Measurements from ENCODE around the gene GKN2. TPM values are rescaled to one million over a fixed set of nuclear protein-coding genes. Genes with fewer than 3 reads are reported as not detected.

Gene GKN2
- total and polyA plus RNA-seq, 2 of the 13 experiments (the other 11 are each of a cell fraction or from before 2014, with no cell fraction given) = not detected

DNA sequence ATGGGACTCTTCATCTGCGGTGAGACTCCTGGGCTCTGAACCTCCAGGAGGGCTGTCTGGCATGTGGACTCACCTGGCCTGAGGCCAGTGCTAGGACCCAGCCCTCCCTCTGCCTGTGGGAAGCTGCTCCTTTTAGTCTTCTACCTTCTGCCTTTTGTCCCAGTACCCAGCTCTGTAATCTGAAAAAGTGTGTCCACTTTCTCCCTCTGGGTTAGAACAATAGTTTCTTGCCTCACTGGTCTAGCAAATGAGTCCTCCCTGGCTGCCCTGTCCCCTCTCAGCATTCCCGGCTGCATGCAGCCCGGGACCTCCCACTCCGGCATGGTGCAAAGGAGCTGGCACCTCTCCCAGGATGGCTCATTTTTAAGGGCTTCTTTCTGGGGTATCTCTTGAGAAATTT lies 25.9 kb downstream of the GKN2 start:
- no peaks in the 10 kb centered on the region for H4K20me1 ChIP-seq (ENCODE audit: insufficient read depth, low read length)
- H3K4me2 ChIP-seq (ENCODE audit: low read depth, low read length) = no peak overlapping the region
- ATAC-seq (no peak), DNase-seq (ENCODE audit: low spot score) (no peak), FAIRE-seq (no peak)
- WGBS (ENCODE audit: low lambda C conversion rate) = 3% methylated on average over 4 of the region's 4 CpGs
- in situ Hi-C loops (cut with HindIII; ENCODE audit: extremely low pct_ligation_motif_present, low pct_unique_long_range_greater_than_20kb) (loop anchor here (10.0 kb wide), 1 partner anchor 462 kb away; the partner anchor contains the start of genes APLF and FBXO48), intact Hi-C loops (cut with micrococcal nuclease; ENCODE audit: unreplicated experiment) (loop anchor here (5.0 kb wide), 1 partner anchor 464 kb away; no protein-coding TSS in a partner anchor)
- H3K4me3 ChIP-seq (replicated peaks in 1 of 3; ENCODE audit: insufficient read depth in 1 of 3, low read depth in 2 of 3, low read length in 3 of 3) = no peak overlapping the region
- H3K36me3 ChIP-seq (replicated peaks in 1 of 2; ENCODE audit: control insufficient read depth in 1 of 2, insufficient read depth in 2 of 2, low read length in 2 of 2) = no peaks in the 10 kb centered on the region
- no peaks in the 10 kb centered on the region for H3K4me1 ChIP-seq (ENCODE audit: insufficient read depth, low read length)
- H3K27me3 ChIP-seq (ENCODE audit: control insufficient read depth in 1 of 2, insufficient read depth in 2 of 2, low read length in 2 of 2) = peaks cover 0 to 35% of the 10 kb centered on the region in 2 experiments; a peak in 4 of 5 replicates
- CTCF ChIA-PET (ENCODE audit: low intra/inter-chr PET ratio, low total read pairs) = no interaction called here
- no peak overlapping the region for H3K27ac ChIP-seq (ENCODE audit: extremely low read length, insufficient read depth, low read length)
- no peak overlapping the region for H3K9ac ChIP-seq (ENCODE audit: insufficient read depth, low read depth, low read length)
- POLR2A ChIA-PET = no interaction called here
- BruUV-seq (replicated peaks) = no TSS peak
- no peaks in the 10 kb centered on the region for H3K79me2 ChIP-seq (ENCODE audit: insufficient read depth, low read length)
- H2AFZ ChIP-seq (ENCODE audit: low read length) = no peak overlapping the region
- H3K9me3 ChIP-seq (ENCODE audit: low read length) = no peaks in the 10 kb centered on the region
- TF ChIP-seq CREM (IDR thresholded peaks at IDR 0.05) (no peak), CREM (CRISPR knock-in tag; IDR thresholded peaks at IDR 0.05) (no peak), HDAC1 (CRISPR knock-in tag; IDR thresholded peaks at IDR 0.05) (no peak), PHF21A (CRISPR knock-in tag; IDR thresholded peaks at IDR 0.05) (no peak), MAFG (CRISPR knock-in tag; IDR thresholded peaks at IDR 0.05) (no peak), LCORL (IDR thresholded peaks at IDR 0.05) (no peak), LCORL (CRISPR knock-in tag; IDR thresholded peaks at IDR 0.05) (no peak), ZNF431 (CRISPR knock-in tag; IDR thresholded peaks at IDR 0.05; ENCODE audit: borderline replicate concordance, low read depth) (no peak), NFKB2 (CRISPR knock-in tag; IDR thresholded peaks at IDR 0.05; ENCODE audit: borderline replicate concordance) (no peak), ZNF589 (CRISPR knock-in tag; conservative IDR thresholded peaks at IDR 0.05) (no peak), GTF2F1 (IDR thresholded peaks at IDR 0.05; ENCODE audit: low read length) (no peak), ETV5 (CRISPR knock-in tag; IDR thresholded peaks at IDR 0.05; ENCODE audit: borderline replicate concordance) (no peak), ZNF180 (CRISPR knock-in tag; IDR thresholded peaks at IDR 0.05; ENCODE audit: borderline replicate concordance, low read depth) (no peak)
- TF ChIP-seq, protein P1, sequence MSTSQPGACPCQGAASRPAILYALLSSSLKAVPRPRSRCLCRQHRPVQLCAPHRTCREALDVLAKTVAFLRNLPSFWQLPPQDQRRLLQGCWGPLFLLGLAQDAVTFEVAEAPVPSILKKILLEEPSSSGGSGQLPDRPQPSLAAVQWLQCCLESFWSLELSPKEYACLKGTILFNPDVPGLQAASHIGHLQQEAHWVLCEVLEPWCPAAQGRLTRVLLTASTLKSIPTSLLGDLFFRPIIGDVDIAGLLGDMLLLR (CRISPR knock-in tag; IDR thresholded peaks at IDR 0.05) = no peak
- TF ChIP-seq, protein P2, sequence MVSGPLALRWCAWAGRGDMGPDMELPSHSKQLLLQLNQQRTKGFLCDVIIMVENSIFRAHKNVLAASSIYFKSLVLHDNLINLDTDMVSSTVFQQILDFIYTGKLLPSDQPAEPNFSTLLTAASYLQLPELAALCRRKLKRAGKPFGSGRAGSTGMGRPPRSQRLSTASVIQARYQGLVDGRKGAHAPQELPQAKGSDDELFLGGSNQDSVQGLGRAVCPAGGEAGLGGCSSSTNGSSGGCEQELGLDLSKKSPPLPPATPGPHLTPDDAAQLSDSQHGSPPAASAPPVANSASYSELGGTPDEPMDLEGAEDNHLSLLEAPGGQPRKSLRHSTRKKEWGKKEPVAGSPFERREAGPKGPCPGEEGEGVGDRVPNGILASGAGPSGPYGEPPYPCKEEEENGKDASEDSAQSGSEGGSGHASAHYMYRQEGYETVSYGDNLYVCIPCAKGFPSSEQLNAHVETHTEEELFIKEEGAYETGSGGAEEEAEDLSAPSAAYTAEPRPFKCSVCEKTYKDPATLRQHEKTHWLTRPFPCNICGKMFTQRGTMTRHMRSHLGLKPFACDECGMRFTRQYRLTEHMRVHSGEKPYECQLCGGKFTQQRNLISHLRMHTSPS (CRISPR knock-in tag; IDR thresholded peaks at IDR 0.05; ENCODE audit: low read depth) = no peak
- TF ChIP-seq, protein P3, sequence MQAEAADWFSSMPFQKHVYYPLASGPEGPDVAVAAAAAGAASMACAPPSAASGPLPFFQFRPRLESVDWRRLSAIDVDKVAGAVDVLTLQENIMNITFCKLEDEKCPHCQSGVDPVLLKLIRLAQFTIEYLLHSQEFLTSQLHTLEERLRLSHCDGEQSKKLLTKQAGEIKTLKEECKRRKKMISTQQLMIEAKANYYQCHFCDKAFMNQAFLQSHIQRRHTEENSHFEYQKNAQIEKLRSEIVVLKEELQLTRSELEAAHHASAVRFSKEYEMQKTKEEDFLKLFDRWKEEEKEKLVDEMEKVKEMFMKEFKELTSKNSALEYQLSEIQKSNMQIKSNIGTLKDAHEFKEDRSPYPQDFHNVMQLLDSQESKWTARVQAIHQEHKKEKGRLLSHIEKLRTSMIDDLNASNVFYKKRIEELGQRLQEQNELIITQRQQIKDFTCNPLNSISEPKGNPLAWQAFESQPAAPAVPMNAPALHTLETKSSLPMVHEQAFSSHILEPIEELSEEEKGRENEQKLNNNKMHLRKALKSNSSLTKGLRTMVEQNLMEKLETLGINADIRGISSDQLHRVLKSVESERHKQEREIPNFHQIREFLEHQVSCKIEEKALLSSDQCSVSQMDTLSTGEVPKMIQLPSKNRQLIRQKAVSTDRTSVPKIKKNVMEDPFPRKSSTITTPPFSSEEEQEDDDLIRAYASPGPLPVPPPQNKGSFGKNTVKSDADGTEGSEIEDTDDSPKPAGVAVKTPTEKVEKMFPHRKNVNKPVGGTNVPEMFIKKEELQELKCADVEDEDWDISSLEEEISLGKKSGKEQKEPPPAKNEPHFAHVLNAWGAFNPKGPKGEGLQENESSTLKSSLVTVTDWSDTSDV (CRISPR knock-in tag; IDR thresholded peaks at IDR 0.05) = no peak
- TF ChIP-seq, protein P4, sequence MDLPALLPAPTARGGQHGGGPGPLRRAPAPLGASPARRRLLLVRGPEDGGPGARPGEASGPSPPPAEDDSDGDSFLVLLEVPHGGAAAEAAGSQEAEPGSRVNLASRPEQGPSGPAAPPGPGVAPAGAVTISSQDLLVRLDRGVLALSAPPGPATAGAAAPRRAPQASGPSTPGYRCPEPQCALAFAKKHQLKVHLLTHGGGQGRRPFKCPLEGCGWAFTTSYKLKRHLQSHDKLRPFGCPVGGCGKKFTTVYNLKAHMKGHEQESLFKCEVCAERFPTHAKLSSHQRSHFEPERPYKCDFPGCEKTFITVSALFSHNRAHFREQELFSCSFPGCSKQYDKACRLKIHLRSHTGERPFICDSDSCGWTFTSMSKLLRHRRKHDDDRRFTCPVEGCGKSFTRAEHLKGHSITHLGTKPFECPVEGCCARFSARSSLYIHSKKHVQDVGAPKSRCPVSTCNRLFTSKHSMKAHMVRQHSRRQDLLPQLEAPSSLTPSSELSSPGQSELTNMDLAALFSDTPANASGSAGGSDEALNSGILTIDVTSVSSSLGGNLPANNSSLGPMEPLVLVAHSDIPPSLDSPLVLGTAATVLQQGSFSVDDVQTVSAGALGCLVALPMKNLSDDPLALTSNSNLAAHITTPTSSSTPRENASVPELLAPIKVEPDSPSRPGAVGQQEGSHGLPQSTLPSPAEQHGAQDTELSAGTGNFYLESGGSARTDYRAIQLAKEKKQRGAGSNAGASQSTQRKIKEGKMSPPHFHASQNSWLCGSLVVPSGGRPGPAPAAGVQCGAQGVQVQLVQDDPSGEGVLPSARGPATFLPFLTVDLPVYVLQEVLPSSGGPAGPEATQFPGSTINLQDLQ (CRISPR knock-in tag; IDR thresholded peaks at IDR 0.05) = no peak
